Progenitor cell of endocrine pancreas (in vitro differentiated cells): ENCODE results near the gene CHD9NB. TPM values are rescaled to one million over a fixed set of nuclear protein-coding genes. Genes with fewer than 3 reads are reported as not detected.

Experiments used
- DNase-seq: peaks from one replicate; pipeline ENCODE4 v3.0.0; 2021; ENCODE audit warnings: low spot score; ENCODE audit not compliant: unreplicated experiment
- H3K27ac Mint-ChIP-seq: 2 replicates; pipeline ENCODE4 v1.8.0; 2021; ENCODE audit warnings: mild to moderate bottlenecking, moderate library complexity, mixed read lengths
- H3K27me3 Mint-ChIP-seq: 2 replicates; pipeline ENCODE4 v1.8.0; 2021; ENCODE audit warnings: mixed read lengths
- H3K36me3 Mint-ChIP-seq: 2 replicates; pipeline ENCODE4 v1.8.0; 2022; ENCODE audit warnings: mixed read lengths; ENCODE audit not compliant: insufficient read depth
- H3K4me1 Mint-ChIP-seq: 2 replicates; pipeline ENCODE4 v1.8.0; 2021; ENCODE audit warnings: low read depth, mixed read lengths
- H3K4me3 Mint-ChIP-seq: 2 replicates; pipeline ENCODE4 v1.8.0; 2021; ENCODE audit warnings: low read depth, mild to moderate bottlenecking, moderate library complexity, mixed read lengths
- H3K9me3 Mint-ChIP-seq: 2 replicates; pipeline ENCODE4 v1.8.0; 2021; ENCODE audit warnings: low read depth, mixed read lengths
- total RNA-seq: library from RNA; stranded (reverse); gene quantifications from 2 replicates; pipeline ENCODE4 v1.2.1, GENCODE V29; 2021
- TF ChIP-seq, protein P1 (sequence below): fragments of 200-600 bp; sonication (generic); IDR thresholded peaks from one replicate; pipeline ENCODE4 v1.5.0; 2021; ENCODE audit warnings: antibody characterized with exemption, mild to moderate bottlenecking; ENCODE audit not compliant: unreplicated experiment

Gene CHD9NB
- total RNA-seq, 1 donor from 2014 or later = 1.1 TPM

DNA sequence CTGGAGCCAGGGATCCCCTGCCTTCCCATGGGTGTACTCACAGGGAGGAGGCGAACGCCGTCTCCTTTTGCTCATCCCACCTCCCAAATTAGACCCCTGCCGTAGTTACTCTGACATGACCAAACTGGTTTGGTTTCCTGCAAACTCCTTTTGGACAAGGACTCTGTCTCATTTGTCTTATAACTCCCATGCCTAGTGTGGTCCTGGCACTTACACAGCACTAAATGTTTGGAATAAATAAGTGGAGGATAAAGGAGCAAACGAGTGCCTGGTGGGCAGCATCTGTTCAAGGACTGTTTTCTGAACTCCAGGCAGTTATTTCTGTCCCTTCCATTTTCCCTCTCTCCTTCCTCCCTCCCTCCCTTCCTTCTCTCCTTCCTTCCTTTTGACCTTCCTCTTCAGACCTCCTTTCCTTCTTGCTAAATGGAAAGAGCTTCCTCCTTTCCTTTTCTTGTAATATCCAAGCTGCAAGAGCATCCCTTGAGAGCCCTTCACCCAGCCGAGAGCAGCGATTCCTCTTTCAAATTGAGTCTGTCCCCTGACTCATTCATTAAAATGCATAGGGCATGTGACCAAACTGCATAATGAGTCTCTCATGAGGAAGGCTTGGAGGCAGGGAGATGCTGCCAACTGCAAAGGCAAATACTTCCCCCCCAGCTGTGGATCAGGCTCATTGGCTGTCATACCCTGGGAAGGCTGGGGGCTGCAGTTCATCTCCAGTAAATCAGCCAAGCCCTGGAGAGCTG lies 38.9 kb upstream of the CHD9NB start:
- no peak for DNase-seq
- no peaks in the 10 kb centered on the region for H3K36me3 Mint-ChIP-seq
- no peak overlapping the region for H3K27ac Mint-ChIP-seq
- no peak overlapping the region for H3K4me3 Mint-ChIP-seq
- TF ChIP-seq, protein P1, sequence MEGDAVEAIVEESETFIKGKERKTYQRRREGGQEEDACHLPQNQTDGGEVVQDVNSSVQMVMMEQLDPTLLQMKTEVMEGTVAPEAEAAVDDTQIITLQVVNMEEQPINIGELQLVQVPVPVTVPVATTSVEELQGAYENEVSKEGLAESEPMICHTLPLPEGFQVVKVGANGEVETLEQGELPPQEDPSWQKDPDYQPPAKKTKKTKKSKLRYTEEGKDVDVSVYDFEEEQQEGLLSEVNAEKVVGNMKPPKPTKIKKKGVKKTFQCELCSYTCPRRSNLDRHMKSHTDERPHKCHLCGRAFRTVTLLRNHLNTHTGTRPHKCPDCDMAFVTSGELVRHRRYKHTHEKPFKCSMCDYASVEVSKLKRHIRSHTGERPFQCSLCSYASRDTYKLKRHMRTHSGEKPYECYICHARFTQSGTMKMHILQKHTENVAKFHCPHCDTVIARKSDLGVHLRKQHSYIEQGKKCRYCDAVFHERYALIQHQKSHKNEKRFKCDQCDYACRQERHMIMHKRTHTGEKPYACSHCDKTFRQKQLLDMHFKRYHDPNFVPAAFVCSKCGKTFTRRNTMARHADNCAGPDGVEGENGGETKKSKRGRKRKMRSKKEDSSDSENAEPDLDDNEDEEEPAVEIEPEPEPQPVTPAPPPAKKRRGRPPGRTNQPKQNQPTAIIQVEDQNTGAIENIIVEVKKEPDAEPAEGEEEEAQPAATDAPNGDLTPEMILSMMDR = no peak
- H3K4me1 Mint-ChIP-seq = no peaks in the 10 kb centered on the region
- H3K27me3 Mint-ChIP-seq = peaks cover 3% of the 10 kb centered on the region
- no peaks in the 10 kb centered on the region for H3K9me3 Mint-ChIP-seq

- H3K4me1 Mint-ChIP-seq = peaks cover under 1% of the 10 kb centered on the region
- H3K27ac Mint-ChIP-seq = no peak overlapping the region
- no peaks in the 10 kb centered on the region for H3K36me3 Mint-ChIP-seq
- H3K4me3 Mint-ChIP-seq = no peak overlapping the region
- peaks cover 4% of the 10 kb centered on the region for H3K27me3 Mint-ChIP-seq
- TF ChIP-seq, protein P1 = no peak
- DNase-seq = no peak
- no peaks in the 10 kb centered on the region for H3K9me3 Mint-ChIP-seq
These were observed 38.1 kb upstream of the CHD9NB start for GRCh38 chr16:53090591-53091411.

DNA sequence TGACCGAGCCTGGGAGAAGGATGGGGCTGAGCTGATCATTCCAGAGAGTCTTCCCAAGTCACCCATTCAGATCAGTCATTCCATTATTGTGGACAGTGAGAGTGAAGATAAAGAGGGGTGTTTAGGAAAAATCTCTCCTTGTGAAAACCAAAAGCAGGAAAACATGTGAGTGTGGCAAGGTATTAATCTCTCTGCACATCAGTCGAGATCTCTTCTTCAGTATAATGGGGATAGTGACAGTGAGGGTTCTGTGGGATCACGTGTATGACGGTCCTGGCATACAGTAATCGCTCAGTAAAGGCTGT lies 37.5 kb upstream of the CHD9NB start:
- Mint-ChIP-seq H3K4me3 (no peak overlapping the region), H3K27ac (no peak overlapping the region), H3K27me3 (peaks cover 5% of the 10 kb centered on the region), H3K9me3 (no peaks in the 10 kb centered on the region), H3K36me3 (no peaks in the 10 kb centered on the region), H3K4me1 (peaks cover 1% of the 10 kb centered on the region)
- TF ChIP-seq, protein P1 = no peak
- no peak for DNase-seq

GRCh38 chr16:53089434-53090285 lies 37.0 kb upstream of the CHD9NB start:
- H3K36me3 Mint-ChIP-seq = no peaks in the 10 kb centered on the region
- no peak for DNase-seq
- TF ChIP-seq, protein P1 = no peak
- H3K4me1 Mint-ChIP-seq = peaks cover 1% of the 10 kb centered on the region
- no peaks in the 10 kb centered on the region for H3K9me3 Mint-ChIP-seq
- H3K27ac Mint-ChIP-seq = no peak overlapping the region
- H3K4me3 Mint-ChIP-seq = no peak overlapping the region
- H3K27me3 Mint-ChIP-seq = peaks cover 5% of the 10 kb centered on the region

DNA sequence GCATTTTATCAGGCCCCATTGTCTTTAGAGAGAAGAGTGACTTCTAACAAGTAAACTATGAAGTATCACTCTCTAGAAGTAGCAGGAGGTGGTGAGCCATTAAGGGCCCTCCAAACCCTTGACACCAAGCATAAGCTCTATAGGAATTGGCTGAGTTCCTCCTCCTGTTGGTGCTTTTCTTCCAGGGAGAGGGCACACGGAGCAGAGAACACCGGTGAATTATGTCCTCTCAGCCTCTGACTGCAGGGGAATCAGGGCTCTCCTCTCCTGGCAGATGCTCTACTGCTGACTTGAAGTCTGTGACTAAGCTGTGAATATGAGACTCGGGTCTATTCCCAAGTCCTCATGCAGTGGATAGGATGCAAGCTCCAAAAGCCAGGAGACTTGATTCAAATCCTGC lies 34.4 kb upstream of the CHD9NB start:
- no peak for DNase-seq
- peaks cover 1% of the 10 kb centered on the region for H3K4me1 Mint-ChIP-seq
- H3K4me3 Mint-ChIP-seq = no peak overlapping the region
- H3K27me3 Mint-ChIP-seq = peaks cover 5% of the 10 kb centered on the region
- H3K9me3 Mint-ChIP-seq = no peaks in the 10 kb centered on the region
- TF ChIP-seq, protein P1 = no peak
- H3K27ac Mint-ChIP-seq = no peak overlapping the region
- H3K36me3 Mint-ChIP-seq = no peaks in the 10 kb centered on the region
